NCI-H82 treated with DMSO at 0.1 percent for 48 hours (cell line): Measurements from ENCODE around the gene SAMD1.

Source experiments
- DNase-seq: peaks from one replicate; lab custom pipeline; 2025; ENCODE audit not compliant: unreplicated experiment; lab: John Stamatoyannopoulos, UW

SAMD1 gene

DNA sequence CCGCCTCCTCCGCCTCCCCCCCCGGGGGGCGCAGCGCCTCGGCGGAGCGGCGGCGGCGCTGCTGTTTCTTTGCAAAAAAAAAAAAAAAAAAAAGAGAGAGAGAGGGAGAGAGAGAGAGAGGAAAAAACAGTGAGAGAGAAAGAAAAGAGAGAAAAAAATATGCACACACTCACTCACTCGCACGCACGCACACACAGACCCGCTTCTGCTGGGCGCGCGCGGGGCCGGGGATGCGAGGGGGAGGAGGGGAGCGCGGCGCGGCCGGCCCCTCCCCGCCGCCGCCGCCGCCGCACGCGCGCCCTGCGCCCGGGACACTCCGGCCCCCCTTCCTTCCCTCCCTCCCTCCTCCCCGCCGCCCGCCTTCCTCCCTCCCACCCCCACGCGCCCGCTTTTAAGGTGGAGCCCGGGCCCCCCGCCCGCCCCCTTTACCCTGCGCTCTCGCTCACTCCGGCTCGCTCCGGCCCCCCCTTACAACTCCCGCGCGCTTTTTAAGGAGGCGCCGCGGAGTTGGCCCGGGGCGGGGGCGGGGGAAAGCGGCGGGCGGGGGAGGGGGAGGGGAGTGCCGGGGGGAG is at the start of gene SAMD1:
Gene SAMD1 (minus strand): TSS at position 243 of the 572 bp plus-strand sequence.
- DNase-seq: peak; percentile 88

GRCh38 chr19:14139944-14140343 is 49.4 kb upstream of the SAMD1 start:
- DNase-seq: peak; percentile 100

GRCh38 chr19:14138576-14139265 is 48.2 kb upstream of the SAMD1 start:
- DNase-seq: no peak

- peak; percentile 100 for DNase-seq
Measured at GRCh38 chr19:14136509-14137281, 46.1 kb upstream of the SAMD1 start, which contains the start of gene ASF1B. TSS of gene ASF1B (minus strand) at chr19:14136589. CDS start at chr19:14136456, 133 bp downstream.

DNA sequence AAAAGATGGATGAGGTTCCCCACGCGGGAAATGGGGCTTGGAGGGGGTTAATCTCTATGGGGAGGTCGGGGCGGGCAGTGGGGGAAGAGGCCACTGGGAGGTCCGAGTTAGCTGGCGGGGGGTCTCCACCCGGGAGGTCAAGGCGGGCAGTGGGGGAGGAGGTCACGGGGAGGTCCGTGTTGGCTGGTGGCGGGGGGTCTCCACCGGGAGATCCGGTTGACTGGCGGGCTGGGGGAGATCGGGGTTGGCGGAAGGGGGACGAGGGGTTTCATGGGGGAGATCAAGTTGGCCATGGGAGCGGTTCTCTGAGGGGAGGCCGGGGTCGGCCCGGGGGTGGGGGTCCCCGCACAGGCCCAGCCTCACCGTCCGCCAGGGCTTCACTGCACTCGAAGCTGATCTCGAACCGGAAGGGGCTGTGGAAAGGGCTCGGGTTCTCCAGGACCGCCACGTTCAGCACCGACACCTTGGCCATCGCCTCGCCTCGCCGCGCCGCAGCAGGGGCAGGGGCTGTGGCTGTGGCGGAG is 45.5 kb upstream of the SAMD1 start:
- no peak for DNase-seq

DNA sequence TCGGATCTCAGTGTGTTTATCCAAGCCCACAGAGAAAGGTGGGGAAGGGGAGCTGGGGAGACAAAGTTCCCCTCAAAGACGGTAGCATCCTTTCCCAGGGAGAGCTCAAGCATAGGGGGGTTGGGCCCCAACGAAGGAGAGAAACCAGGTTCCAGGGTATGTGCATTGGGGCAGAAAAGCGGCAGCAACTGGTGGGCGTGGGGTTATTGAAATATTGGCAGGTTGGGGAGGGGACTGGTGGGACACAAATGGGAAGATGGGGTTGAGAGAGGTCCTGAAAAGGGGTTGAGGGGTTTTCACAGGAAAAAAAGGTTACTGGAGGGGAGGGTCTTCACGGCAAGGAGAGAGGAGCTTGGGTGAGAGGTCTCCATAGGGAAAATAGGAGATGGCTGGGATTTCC is 44.8 kb upstream of the SAMD1 start:
- DNase-seq: no peak

DNA sequence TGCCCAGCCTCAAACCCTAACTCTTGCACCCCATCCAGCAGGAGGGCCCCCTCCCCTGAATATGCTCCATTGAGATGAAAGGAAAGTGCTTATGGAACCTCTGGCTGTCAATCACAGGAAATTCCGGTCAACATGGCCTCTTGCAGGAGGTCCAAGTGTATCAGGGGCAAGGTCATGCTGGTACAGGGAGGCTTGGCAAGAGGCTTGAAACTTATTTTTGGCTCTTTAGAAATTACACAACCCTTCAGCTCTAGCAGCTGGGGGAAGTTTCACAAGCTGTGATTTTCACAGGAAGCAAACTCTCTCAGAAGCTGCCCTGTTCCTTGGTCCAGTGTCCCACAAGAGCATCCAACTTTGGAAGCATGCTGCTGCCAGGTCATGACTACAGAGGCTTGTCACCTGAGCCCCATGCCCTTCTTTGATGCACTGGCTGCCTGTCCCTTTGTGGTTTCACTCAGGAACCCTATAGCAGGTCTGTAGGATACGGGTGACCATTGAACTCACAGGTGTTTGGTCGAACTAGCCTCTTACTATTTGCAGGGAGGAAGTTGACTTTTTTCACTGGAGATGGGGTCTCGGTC is 37.5 kb upstream of the SAMD1 start:
- no peak for DNase-seq

DNA sequence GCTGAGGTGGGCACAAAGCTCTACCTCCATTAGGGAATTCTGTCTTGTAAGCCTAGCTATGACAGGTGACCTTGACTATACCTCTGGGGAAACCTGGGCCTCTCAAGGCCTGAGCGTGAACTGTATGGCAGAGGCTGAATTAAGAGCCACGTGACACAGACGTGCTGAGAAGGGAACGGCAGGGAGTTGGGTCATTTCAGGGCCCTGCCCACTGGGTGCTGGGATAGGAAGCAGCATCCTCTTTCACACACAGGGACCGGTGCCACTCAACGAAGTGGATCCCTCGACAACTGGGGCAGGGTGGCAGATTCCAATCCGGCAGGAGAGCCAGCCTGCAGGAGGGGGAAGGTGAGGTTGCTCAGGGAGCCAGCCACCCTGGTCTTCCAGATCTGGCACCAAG is 36.6 kb upstream of the SAMD1 start:
- no peak for DNase-seq

DNA sequence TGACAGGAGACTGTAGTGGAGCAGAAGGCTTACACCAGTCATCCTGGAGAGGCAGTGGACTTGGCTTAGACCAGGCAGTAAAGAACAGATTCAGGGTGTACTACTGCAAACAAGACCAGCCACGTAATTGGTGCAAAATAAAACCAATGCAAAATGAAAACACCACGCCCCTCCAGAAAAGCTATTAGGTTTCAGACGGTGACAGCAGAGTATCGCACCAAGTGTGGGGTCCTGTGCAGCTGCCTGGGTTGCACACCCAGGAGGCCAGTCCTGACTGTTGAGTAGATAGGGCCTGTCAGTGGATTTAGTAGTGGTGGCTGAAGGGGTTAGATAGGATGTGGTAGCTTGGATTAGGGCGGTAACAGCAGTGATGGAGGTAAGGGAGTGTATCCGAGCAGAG is 32.4 kb upstream of the SAMD1 start:
- DNase-seq: no peak

DNA sequence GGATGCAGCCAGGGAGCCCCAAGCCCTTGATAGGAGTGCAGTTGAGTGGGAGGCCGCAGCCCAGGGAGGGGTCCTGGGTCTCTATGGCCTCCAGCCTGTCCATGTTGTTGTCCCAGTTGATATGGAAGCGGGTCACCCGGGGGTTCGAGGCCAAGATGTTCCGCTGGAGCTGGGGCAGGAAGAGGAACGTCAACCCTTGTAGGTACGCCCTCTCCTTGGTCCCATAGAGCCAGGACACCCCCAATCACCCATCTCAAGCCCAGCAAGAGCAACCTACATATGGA is 29.9 kb upstream of the SAMD1 start:
- DNase-seq: no peak

GRCh38 chr19:14119644-14120496 is 29.3 kb upstream of the SAMD1 start:
- no peak for DNase-seq

GRCh38 chr19:14119146-14119545 is 28.6 kb upstream of the SAMD1 start:
- no peak for DNase-seq

GRCh38 chr19:14118165-14119051 is 27.9 kb upstream of the SAMD1 start:
- no peak for DNase-seq

DNA sequence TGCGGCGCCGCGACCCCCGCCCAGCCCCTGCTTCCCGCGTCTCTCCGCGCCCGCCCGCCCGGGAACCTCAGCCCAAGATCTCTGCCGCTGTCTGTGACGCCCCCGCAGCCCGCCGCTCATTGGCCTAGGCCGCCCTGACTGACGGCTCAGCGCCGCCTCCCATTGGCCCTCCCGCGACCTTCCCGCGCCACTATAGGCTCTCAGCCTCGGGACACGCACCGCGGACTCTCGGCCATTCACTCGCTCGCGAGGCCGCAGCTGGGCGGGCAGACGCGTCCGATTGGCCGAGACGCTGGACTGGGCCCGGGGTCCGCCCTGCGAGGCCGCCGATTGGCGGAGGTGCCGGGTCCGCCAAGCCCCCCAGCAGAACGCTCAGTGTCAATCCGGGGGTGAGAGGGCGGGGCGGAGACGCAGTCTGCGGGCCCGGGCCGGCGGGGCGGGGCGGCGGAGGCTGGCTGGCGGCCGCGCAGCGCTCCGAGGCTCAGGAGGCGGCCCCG is 27.2 kb upstream of the SAMD1 start, which contains the start of gene PRKACA:
Gene PRKACA (minus strand): TSS at position 95 of the 497 bp plus-strand sequence. CDS start 215 bp downstream, outside the sequence.
- DNase-seq: peak; percentile 97

DNA sequence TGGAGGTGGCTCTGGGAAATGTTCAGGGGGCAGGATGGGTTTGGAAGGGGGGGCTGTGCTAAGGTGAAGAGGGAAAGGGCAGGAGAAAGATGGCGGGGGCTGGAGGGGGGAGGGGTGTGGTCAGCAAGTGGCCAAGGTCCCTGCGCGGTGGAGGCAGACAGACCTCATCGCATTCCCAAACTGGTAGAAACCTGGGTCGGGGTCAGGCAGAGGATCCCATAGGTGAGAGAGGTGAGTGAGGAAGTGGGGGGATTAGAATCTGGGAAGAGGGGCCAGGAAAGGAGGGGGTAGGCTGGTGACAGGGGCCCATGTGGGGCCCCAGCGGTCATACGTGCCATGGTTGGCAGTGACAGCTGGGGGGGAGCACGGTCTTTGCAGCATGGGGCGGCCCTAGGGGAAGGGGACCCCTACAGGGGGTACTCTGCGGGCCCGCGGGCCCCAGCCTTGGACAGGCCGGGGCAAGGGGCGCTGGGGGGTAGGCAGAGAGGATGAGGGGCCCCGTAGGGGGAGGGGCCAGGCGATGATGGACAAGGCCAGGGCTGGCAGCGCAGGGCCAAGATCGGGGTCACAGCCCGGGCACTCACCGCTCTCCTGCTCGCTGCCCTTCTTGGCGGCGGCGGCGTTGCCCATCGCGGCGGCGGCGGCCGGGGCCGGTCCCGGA is 26.5 kb upstream of the SAMD1 start:
- no peak for DNase-seq

- no peak for DNase-seq
Measured at GRCh38 chr19:14116525-14116917, 26.0 kb upstream of the SAMD1 start.

GRCh38 chr19:14115756-14116155 is 25.2 kb upstream of the SAMD1 start:
- no peak for DNase-seq

GRCh38 chr19:14114854-14115253 is 24.3 kb upstream of the SAMD1 start:
- no peak for DNase-seq

DNA sequence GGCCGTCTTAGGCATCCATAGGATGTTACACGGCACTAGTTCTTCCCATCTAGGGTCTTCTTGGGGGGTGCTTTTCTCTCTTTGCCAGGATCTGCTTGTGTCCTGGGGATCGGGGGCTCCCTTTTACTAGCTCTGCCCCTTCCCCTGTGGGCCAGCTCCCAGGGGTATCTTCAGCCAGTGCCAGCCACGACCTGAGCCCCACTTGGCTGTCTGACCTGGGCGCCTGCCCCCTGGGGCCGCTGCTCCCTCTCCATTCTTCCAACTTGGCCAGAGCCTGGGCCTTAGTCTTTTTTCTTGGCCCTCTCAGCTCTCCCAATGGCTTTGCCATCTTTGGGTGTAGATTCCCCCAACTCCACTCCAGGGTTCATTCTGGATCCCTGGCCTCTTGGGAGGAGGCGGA is 23.9 kb upstream of the SAMD1 start:
- no peak for DNase-seq
